ENCODE measurements around the gene ANTXR2.
"Not testable (repeated sequence)": the region's sequence is repeated elsewhere in the genome, so short reads cannot be mapped to it uniquely, and the experiment has no call there.

The ANTXR2 gene

GRCh38 chr4:79899481-79899880 lies 173.5 kb downstream of the ANTXR2 start:
- no peak for DNase-seq (ENCODE audit: low read depth)
- no peak overlapping the region for H3K4me3 ChIP-seq (ENCODE audit: low read depth, low read length)
- TF ChIP-seq, protein P1, sequence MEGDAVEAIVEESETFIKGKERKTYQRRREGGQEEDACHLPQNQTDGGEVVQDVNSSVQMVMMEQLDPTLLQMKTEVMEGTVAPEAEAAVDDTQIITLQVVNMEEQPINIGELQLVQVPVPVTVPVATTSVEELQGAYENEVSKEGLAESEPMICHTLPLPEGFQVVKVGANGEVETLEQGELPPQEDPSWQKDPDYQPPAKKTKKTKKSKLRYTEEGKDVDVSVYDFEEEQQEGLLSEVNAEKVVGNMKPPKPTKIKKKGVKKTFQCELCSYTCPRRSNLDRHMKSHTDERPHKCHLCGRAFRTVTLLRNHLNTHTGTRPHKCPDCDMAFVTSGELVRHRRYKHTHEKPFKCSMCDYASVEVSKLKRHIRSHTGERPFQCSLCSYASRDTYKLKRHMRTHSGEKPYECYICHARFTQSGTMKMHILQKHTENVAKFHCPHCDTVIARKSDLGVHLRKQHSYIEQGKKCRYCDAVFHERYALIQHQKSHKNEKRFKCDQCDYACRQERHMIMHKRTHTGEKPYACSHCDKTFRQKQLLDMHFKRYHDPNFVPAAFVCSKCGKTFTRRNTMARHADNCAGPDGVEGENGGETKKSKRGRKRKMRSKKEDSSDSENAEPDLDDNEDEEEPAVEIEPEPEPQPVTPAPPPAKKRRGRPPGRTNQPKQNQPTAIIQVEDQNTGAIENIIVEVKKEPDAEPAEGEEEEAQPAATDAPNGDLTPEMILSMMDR (IDR thresholded peaks at IDR 0.05; ENCODE audit: control insufficient read depth, extremely low read depth, insufficient read depth) = no peak

- DNase-seq (ENCODE audit: low read depth) = peak; percentile 6
- H3K4me3 ChIP-seq (ENCODE audit: low read depth, low read length) = no peak overlapping the region
- TF ChIP-seq, protein P1 (IDR thresholded peaks at IDR 0.05; ENCODE audit: control insufficient read depth, extremely low read depth, insufficient read depth) = no peak
Observed at GRCh38 chr4:79898055-79898454, 175.0 kb downstream of the ANTXR2 start.

DNA sequence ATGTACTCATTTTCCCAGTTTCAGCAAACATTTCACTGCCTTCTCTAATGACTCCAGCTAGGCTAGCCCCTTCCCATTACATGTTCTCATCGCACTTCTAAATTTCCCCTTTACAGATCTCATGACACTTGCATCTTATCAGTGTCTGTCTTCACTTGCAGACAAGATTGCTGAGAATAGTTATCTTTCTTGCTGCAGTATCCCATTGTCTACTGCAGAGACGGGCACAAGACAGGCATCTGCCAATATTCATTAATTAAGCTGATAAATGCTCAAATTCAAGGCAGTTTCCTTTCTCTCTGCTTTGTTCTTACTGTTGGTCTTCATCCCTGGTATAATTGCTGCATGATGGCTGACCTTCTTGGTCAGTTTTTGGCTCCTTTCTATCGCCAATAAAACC lies 175.9 kb downstream of the ANTXR2 start:
- TF ChIP-seq, protein P1 (IDR thresholded peaks at IDR 0.05; ENCODE audit: control insufficient read depth, extremely low read depth, insufficient read depth) = no peak
- DNase-seq (ENCODE audit: low read depth) = no peak

GRCh38 chr4:79893456-79893855 lies 179.6 kb downstream of the ANTXR2 start:
- H3K4me3 ChIP-seq (ENCODE audit: low read depth, low read length) = no peak overlapping the region
- TF ChIP-seq, protein P1 (IDR thresholded peaks at IDR 0.05; ENCODE audit: control insufficient read depth, extremely low read depth, insufficient read depth) = no peak
- no peak for DNase-seq (ENCODE audit: low read depth)

More for the DNA sequence above, 175.9 kb downstream of the ANTXR2 start:
- H3K4me3 ChIP-seq (ENCODE audit: low read depth, low read length) = no peak overlapping the region

DNA sequence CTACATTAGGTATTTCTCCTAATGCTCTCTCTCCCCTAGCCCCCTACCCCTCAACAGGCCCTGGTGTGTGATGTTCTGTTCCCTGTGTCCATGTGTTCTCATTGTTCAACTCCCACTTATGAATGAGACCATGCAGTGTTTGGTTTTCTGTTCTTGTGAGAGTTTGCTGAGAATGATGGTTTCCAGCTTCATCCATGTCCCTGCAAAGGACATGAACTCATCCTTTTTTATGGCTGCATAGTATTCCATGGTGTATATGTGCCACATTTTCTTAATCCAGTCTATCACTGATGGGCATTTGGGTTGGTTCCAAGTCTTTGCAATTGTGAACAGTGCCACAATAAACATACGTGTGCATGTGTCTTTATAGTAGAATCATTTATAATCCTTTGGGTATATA lies 184.0 kb downstream of the ANTXR2 start:
- not testable (repeated sequence) for H3K4me3 ChIP-seq (ENCODE audit: low read depth, low read length); DNase-seq (ENCODE audit: low read depth)

GRCh38 chr4:79886557-79886956 lies 186.5 kb downstream of the ANTXR2 start:
- DNase-seq (ENCODE audit: low read depth) = no peak
- TF ChIP-seq, protein P1 (IDR thresholded peaks at IDR 0.05; ENCODE audit: control insufficient read depth, extremely low read depth, insufficient read depth) = no peak
- no peak overlapping the region for H3K4me3 ChIP-seq (ENCODE audit: low read depth, low read length)

GRCh38 chr4:79886021-79886420 lies 187.0 kb downstream of the ANTXR2 start:
- no peak for DNase-seq (ENCODE audit: low read depth)
- TF ChIP-seq, protein P1 (IDR thresholded peaks at IDR 0.05; ENCODE audit: control insufficient read depth, extremely low read depth, insufficient read depth) = no peak

More at GRCh38 chr4:79886021-79886420, 187.0 kb downstream of the ANTXR2 start:
- H3K4me3 ChIP-seq (ENCODE audit: low read depth, low read length) = no peak overlapping the region
